HG03097 (cell line): Measurements from ENCODE around the gene ADGRG1.
A peak's percentile ranks its signal among the peaks of the same experiment; 100 is the strongest.

Source experiments
- ATAC-seq: cut with Tn5 transposase; IDR thresholded peaks from one replicate; pipeline ENCODE4 v1.9.1; 2021; ENCODE audit not compliant: unreplicated experiment, low FRiP score

ADGRG1 gene

DNA sequence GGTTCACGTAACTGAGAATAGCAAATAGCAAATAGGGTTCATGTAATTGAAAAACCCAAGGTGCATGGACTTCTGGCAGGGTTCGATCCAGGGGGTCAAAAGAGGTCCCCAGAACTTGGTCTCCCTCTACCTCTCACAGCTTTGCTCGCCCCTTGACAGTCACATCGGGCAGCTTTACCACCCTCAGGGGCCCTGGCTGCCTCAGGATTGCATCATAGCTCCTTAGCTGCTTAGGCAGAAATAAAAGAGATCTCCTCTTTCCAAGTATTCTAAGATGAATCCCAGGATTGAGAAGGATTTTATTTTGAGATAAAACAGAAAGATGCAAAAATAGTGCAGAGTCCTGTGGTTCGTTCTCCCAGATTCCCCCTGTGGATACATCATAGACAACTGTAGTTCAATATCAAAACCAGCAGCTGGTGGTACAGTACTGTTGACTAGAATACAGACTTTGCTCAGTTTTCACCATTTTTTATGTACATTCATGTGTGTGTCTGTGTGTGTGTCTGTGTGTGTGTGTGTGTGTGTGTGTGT is 52.5 kb downstream of the ADGRG1 start:
- ATAC-seq = no peak

DNA sequence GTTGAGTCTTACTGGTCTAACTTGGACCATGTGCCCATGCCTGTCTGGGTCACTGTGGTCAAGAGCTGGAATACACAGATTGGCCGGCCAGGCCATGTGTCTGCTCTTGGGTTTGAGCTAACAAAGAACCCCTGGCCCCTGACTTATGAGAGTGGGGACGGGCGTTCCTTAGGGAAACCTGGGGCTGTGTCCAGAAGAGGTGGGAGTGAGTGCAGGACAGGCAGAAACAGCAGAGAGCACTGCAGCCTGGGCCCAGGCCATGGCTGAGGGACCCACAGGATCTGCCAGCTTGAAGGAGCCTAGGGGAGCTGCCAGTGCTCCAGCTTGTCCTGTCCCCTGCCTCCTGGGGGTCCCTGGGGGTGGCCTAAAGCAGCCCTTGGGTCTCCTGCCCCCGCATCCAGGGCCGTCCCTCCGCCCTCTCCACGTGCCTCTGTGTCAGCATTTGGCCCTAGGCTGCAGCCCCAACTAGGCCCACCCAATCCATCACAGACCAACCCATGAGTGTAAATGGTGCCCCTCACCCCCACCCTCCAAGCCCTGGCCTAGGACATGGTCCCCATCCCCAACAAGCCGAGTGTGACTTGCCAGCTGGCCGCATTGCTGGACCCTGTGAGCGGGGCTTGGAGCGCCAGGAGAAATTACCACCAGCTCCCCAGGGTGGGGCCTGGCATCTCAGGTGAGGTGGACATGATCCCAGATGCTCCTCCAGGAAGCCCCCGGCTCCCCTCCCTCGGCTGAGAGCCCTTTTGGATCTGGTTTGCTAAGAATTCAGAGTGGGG is 53.7 kb downstream of the ADGRG1 start:
- no peak for ATAC-seq

DNA sequence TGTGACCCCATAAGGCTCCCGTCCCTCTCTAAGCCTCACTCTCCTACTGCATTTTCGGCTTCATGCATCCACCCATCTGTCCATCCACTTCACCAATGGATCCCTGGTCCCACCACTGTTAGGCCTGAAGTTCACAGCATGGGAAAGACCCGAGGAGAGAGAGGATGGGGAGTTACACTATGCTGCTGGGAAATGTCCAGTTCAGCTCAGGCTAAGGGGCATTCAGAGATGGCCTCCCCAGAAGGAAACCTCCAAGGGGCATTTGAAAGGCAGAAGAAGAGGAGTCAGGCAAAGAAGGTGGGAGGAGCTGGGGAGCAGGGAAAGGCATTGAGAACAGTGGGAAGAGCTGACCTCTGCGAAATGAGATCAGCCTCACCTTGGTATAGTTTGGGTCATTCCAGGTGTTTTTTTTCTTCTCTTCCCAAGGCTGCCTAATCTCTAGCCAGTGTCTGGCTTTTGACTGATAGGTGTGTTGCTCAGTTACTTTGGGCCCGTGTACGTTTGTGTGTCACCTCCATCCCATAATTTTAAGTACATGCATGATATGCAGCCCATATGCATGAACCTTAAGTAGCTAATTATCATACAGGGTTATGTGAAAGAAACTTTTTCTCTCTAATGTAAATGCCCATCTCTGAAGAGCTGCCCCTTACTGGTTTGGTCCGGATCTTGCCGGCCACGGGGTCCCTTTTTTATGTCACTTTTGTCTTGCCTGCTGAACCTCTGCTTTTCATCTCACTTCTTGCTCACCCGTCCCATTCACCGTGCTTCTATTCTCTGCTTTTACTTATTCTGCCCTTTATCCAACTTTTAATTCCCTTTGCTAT is 54.6 kb downstream of the ADGRG1 start:
- no peak for ATAC-seq

DNA sequence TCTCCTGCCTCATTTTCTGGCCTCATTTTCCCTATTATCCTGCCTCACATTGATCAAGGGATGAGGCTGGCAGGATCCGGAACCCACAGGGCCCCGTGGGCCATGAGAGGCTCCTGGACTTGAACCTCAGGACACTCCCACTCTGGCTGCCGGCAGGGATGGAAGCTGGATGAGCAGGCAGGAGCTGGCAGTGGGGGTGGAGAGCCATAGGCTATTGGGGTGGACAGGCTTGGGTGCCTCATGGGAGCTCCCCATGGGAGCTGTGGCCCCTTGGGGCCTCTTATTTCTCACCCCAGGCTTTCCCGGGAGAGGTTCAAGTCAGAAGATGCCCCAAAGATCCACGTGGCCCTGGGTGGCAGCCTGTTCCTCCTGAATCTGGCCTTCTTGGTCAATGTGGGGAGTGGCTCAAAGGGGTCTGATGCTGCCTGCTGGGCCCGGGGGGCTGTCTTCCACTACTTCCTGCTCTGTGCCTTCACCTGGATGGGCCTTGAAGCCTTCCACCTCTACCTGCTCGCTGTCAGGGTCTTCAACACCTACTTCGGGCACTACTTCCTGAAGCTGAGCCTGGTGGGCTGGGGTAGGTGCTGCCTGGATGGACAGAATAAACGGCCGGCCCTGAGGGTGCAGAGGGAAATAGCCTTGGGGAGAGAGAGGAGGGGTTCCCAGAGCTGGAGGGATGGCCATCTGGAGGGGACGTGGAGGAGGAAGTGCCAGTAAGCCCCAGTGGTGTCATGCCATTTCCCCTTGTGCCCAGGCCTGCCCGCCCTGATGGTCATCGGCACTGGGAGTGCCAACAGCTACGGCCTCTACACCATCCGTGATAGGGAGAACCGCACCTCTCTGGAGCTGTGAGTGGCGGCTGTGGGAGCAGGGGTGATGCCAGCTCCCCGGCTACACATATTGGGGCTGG is 55.5 kb downstream of the ADGRG1 start:
- no peak for ATAC-seq

DNA sequence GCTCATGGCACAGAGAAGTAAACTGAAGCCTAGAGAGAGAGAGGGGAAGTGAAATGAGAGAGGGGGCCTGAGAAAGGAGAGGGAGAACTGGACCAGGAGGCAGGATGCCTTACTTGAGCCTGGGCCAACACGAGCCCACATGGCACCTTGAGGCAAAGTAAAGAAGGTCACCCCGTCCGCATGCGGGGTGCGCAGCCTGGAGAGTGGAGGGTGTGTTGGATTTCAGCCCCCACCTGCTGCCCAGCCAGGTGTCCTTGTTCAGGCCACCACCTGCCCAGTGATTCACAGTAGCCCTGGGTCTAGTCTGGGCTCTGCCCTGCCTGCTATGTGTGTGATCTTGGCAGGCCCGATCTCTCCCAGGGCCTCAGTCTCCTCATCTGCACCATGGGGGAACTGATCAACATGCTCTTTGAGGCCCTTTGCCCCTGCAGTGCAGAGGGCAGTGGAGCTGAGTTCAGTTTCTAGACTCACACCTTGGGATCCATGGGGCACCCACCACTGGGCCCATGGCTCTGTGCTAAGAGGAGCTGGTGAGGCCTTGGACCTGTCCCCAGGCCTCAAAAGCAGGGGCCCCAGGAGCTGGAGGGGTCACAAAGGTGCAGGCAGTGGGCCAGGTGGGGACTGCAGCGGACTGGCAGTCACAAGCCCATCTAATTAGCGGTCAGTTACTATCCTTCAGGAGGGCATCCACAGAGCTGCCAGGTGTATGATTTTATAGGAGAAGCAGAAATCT is 56.4 kb downstream of the ADGRG1 start:
- no peak for ATAC-seq

DNA sequence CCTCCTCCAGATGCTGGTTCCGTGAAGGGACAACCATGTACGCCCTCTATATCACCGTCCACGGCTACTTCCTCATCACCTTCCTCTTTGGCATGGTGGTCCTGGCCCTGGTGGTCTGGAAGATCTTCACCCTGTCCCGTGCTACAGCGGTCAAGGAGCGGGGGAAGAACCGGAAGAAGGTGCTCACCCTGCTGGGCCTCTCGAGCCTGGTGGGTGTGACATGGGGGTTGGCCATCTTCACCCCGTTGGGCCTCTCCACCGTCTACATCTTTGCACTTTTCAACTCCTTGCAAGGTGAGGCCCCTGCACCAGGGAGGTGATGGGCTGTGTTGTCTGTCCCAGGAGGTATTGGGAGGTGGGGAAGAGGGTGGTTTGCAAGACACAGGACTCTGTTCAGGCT is 57.2 kb downstream of the ADGRG1 start:
- no peak for ATAC-seq

DNA sequence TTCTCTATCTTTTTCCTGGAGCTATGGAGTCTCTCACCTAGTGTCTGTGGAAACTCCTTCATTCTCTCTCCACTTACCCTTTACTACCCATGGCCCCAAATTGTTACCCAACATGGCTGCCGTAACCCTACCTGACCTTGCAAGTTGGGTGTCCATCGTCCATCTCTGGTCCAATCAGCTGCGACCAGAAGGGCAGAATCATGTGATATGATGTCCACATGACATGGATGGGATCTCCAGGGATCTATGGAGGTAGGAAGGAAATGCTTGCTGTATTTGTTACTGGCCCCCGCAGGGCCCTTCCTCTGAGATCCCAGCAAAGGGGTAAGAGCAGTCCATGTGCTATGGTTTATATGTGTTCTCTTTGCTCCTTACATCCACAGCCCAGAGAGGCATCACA is 58.1 kb downstream of the ADGRG1 start:
- no peak for ATAC-seq

DNA sequence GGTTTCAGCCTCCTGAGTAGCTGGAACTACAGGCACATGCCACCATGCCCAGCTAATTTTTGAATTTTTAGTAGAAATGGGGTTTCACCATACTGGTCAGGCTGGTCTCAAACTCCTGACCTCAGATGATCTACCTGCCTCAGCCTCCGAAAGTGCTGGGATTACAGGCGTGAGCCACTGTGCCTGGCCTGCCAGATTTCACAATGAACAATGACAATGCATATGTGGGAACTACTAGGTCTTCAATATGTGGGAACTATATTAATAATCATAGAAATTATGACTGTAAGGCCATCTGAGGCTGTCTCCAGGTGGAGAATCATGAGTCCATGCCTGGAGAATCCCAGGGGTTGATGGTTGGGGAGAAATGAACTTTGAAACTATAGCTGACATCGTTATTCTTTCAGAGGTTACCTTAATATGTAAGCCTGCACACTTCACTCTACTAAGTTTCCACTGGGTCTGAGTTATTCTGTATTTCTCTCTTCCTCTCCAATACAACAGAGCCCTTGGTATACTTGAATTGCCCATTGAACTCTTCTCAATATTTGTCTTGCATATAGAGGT is 59.0 kb downstream of the ADGRG1 start:
- ATAC-seq = no peak

DNA sequence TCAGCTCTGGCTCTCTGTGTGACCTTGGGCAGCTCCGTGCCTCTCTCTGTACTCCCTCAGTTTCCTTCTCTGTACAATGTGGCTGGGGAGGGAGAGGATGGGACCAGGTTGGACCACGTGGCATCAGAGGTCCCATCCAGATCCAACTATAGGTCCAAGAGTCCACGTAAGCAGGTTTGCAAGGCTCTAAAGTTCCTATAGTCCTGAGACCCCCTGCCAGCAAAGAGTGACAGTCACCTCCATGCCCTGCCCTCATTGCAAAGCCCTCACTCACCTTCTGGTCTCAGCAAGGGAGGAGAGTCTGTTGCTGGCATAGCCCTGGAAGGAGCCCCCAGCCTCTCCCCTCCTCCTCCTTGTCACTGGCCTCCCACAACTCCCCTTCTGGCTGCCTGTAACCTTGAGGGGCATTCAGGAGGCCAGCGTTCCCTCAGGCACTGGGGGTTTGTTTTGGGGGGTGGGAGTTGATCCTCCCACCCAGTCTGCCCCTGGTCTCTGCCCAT is 60.1 kb downstream of the ADGRG1 start:
- no peak for ATAC-seq

DNA sequence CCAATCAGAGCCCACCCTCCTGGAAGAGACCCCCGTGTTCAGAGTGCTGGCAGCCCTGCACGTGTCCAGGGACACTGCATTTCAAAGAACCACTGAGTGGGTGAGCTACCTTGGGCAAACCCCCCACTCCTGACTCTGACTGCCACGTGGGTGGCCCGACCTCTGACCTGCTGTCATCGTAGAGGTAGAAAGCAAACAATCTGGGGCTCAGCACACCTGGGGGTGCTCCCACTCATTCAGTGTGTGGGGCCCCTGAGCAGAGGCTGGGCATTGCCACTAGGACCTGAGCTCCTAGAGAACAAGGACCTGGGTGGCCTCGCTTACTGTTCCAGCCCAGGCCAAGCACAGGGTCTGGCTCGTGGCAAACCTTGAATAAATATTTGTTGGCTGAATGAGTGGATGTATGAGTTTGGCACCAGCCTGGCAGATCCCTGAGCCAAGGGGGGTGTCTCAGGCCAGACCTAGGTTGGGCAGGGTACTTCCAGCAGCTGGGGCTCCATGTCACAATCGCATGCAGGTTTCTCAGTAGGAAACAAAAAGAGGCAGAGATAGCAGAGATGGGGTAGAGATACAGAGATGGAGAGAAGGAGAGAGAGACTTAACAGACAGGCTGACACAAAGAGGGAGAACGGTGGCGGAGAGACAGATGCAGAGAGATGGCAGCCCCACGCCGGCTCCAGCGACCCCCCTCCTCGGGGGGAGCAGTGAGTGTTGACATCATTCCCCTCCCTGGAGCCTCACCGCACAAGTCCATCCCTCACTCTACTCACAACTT is 60.7 kb downstream of the ADGRG1 start:
- no peak for ATAC-seq

DNA sequence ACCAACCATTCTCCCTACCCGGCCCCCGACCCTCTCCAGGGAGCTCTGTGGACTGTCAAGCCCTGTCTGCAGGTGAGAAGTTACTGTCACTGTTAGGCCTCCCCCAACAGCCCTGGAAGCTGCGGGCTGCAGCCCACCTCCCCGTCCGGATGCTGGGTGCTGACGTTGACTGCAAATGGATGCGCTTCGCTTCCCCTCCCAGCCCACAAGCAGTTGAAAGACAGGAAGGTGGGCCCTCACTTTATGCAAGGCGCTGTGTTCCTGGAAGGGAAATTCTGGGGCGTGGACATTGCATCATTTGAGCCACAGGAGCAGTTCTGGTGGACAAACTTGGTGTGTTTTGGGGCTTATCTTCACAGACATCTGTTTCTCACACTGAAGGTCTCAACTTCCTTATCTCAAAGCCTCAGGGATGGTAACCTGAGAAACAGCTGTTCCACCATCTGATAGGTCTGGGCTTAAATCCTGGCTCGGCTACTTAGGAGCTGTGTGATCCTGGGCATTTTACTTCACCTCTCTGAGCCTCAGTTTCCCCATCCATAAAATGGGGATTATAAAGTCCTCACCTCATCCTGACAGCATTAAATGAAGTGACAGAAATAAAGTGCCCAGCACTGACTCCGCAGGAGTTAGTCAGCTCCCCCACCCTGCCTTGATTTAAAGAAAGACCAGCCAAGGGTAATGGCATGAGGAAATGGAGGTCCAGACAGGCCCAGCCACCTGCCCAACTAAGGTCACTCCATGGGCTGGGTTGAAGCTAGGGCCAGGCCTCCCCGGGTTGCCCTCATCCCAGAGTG is 61.5 kb downstream of the ADGRG1 start:
- ATAC-seq = peak; percentile 70

DNA sequence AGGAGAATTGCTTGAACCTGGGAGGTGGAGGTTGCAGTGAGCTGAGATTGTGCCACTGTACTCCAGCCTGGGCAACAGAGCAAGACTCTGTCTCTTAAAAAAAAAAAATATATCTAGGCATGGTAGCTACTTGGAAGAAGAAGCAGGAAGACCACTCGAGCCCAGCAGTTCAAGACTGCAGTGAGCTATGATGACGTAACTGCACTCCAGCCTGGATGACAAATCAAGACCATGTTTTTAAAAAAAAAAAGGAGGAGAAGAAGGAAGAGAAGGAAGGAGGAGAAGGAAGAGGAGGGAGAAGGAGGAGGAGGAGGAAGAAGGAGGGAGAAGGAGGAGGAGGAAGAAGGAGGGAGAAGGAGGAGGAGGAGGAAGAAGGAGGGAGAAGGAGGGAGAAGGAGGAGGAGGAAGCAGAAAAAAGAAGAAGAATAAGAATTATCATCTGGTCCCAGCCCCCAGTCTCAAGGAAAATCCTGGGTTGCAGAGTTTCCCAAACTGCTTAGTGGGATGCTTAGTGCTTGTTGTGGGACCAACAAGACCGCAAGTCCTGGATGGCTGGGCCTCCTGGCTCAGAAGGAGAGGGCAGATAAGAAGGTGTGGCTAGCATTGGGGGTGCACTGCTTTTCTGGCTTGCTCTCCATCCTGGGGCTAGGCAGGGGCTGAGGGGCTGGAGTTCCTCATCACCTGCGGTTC is 62.5 kb downstream of the ADGRG1 start:
- no peak for ATAC-seq

DNA sequence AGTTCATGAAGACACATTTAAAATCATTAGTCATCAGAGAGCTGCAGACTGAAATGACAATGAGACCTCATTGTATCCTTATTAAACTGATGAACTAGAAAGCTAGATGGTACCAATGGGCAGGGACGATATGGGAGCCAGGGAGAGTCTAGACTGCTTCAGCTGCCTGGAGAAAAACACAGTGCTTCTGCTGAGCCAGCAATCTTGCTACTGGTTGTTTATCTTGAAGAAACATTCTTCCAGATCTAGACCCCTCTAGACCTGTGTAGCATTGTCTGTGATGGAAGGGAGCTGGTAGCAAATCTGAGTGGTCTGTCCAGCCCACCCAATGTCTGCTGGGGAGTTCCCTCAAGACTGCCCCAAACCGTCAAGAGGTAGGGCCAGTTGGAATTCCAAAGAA is 64.2 kb downstream of the ADGRG1 start:
- ATAC-seq = no peak

DNA sequence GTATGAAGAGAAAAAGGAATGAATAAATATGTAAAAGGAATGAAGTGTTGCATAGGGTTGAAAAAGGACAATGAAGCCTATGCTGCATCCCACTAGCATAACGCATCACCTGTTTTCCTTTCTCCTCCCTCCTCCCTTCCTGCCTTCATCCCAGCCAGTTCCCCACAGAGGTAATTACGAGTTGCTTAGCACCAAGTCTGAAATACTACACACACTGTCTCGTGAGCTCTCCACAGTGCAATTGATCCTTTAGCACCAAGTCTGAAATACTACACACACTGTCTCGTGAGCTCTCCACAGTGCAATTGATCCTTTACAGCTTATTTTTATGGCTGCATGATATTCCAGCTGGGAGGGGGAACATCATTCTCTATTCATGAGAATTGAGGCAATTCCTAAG is 65.1 kb downstream of the ADGRG1 start:
- no peak for ATAC-seq

DNA sequence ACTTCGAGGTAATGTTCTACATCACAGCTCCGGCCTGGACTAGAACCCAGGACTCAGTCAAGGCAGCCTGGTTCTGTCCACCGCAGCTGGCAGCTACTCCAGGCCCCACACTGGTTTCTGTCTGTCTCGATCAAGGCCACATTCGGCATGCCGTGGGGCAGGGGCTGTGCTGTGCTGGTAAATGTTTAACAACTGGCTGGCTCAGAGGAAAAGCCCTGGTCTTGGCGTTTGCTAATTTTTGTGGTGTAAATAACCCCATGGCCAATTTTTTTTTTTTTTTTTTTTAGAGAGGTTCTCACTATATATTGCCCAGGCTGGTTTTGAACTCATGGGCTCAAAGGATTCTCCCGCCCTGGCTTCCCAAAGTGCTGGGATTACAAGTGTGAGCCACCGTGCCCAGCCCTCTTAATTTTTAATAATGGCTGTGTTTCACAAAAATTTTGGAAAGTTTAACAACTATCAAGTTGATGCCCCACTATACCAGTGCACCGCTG is 65.8 kb downstream of the ADGRG1 start:
- no peak for ATAC-seq

DNA sequence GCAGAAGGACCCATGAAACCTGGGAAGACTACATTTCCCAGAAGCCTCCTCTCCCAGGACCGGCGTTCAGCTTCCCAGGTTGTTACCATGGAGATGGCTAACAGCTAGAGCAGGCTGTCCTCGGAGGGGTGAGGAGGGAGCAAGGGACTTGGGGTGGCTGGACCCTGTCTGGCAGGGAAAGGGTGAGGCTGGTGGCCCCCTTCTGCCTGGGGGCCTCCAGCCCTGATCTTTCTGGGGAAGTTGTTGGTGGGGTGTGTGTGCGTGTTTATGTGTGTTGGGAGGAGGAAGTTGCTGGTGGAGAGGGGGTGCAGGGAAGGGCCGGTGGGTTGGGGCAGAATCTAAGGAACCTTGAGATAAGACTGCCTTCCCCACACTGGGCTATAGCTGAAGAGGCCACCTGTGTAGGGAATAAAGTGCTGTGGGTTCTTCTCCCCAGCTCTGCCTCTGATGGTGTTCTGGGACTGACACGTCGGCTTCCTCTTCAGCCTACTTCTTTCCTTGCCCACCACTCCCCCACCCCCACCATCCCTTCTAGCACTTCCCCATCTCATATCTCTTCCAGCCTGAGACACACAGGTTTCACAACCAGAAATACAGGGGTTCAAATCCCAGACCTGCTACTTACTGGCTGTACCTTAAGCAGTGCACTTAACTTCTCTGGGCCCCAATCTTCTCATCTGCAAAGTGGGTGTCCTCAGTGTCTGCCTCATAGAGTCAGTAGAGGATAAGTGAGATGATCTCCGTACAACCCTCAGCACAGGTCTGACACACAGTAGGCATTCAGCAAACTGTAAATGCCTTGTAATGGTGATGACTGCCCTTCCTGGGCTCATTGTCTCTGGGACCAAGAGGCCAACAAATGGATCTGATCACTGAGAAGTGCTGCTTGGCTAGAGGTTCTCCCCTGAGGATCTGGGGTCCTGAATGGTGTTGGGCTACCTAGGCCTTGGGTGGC is 66.6 kb downstream of the ADGRG1 start, which contains the start of gene DRC7:
DRC7 (plus strand) TSS at position 82 of the 955 bp plus-strand sequence. CDS start 3,144 bp downstream, outside the sequence.
- no peak for ATAC-seq
